Activated naive CD4-positive, alpha-beta T cell treated with anti-CD3 and anti-CD28 coated beads for 36 hours (primary cell): ENCODE measurements around the gene PCDHGA2. TPM values are rescaled to one million over a fixed set of nuclear protein-coding genes. Genes with fewer than 3 reads are reported as not detected.

ENCODE experiments used
- CTCF ChIA-PET: fragments of 350-600 bp; sonication (Branson Sonifier 250); formaldehyde crosslinking; loops from one replicate; lab custom pipeline; 2021; ENCODE audit warnings: antibody characterized with exemption; lab: Charles Lee
- DNase-seq: peaks from one replicate; pipeline ENCODE4 v3.0.0-alpha.2; 2020
- H3K27ac Mint-ChIP-seq: one replicate; pipeline ENCODE4 v1.8.0; 2021; ENCODE audit warnings: mild to moderate bottlenecking, mixed read lengths
- H3K27me3 Mint-ChIP-seq: one replicate; pipeline ENCODE4 v1.8.0; 2021; ENCODE audit warnings: low read depth, mixed read lengths
- H3K36me3 Mint-ChIP-seq: one replicate; pipeline ENCODE4 v1.8.0; 2021; ENCODE audit warnings: low read depth, mixed read lengths
- H3K4me1 Mint-ChIP-seq: one replicate; pipeline ENCODE4 v1.8.0; 2021; ENCODE audit warnings: low read depth, mixed read lengths
- H3K4me3 Mint-ChIP-seq: one replicate; pipeline ENCODE4 v1.8.0; 2021; ENCODE audit warnings: mild to moderate bottlenecking, moderate library complexity, mixed read lengths
- H3K9me3 Mint-ChIP-seq: one replicate; pipeline ENCODE4 v1.8.0; 2021; ENCODE audit warnings: mixed read lengths
- intact Hi-C: fragments of 100-400 bp; cut with micrococcal nuclease; formaldehyde crosslinking; loops from one replicate; pipeline ENCODE4 v1.15.1; 2023
- total RNA-seq, 2 experiments: library from RNA; stranded (reverse); gene quantifications; one replicate each; pipeline ENCODE4 v1.2.3, GENCODE V29; 2021

The PCDHGA2 gene
- total RNA-seq, 2 experiments from 2014 or later: not detected

- H3K4me1 Mint-ChIP-seq: no peaks in the 10 kb centered on the region
- H3K36me3 Mint-ChIP-seq: peaks cover 22% of the 10 kb centered on the region
- CTCF ChIA-PET: interaction anchor here (0.6 to 2.4 kb wide), 6 partner anchors 17 to 203 kb away, joined by 3 to 6 read pairs (median 4); partner anchors contain the start of genes PCDHB9, PCDHGA11 and PCDHGC3
- intact Hi-C loops: no loop called here
- peaks cover 74% of the 10 kb centered on the region for H3K27me3 Mint-ChIP-seq
- DNase-seq: no peak
- no peak overlapping the region for H3K4me3 Mint-ChIP-seq
- H3K27ac Mint-ChIP-seq: no peak overlapping the region
- H3K9me3 Mint-ChIP-seq: peaks cover 29% of the 10 kb centered on the region
Measured at GRCh38 chr5:141389153-141390042, 50.8 kb downstream of the PCDHGA2 start.

- H3K4me3 Mint-ChIP-seq: no peak within 1 kb of the TSS
- H3K36me3 Mint-ChIP-seq: peaks cover 19% of the 10 kb centered on the region
- peaks cover 23% of the 10 kb centered on the region for H3K9me3 Mint-ChIP-seq
- H3K27ac Mint-ChIP-seq: no peak within 1 kb of the TSS
- intact Hi-C loops: no loop called here
- peaks cover 62% of the 10 kb centered on the region for H3K27me3 Mint-ChIP-seq
- DNase-seq: no peak
- no peaks in the 10 kb centered on the region for H3K4me1 Mint-ChIP-seq
- CTCF ChIA-PET: interaction anchor here (1.1 to 2.0 kb wide), 3 partner anchors 28 to 165 kb away, joined by 3 to 6 read pairs (median 4); partner anchors contain the start of gene PCDHGA11
Measured at GRCh38 chr5:141392429-141393198, 54.1 kb downstream of the PCDHGA2 start, which contains the start of gene PCDHGA8. PCDHGA8 (plus strand) TSS chr5:141392633; CDS start chr5:141392814, 181 bp downstream.

Other genes starting within 250 kb of the PCDHGA2 start
- gene PCDHB2, start 244.1 kb upstream of the PCDHGA2 start, total RNA-seq: not detected
- gene PCDHB3, start 238.3 kb upstream of the PCDHGA2 start, total RNA-seq: not detected
- gene PCDHB4, start 216.9 kb upstream of the PCDHGA2 start, total RNA-seq: not detected
- gene PCDHB5, start 203.6 kb upstream of the PCDHGA2 start, total RNA-seq: not detected
- not detected for gene PCDHB6, start 188.7 kb upstream of the PCDHGA2 start, total RNA-seq
- gene PCDHB7, start 166.1 kb upstream of the PCDHGA2 start, total RNA-seq: not detected
- not detected for gene PCDHB8, start 161.0 kb upstream of the PCDHGA2 start, total RNA-seq
- gene PCDHB16, start 156.4 kb upstream of the PCDHGA2 start, total RNA-seq: not detected
- gene PCDHB9, start 151.6 kb upstream of the PCDHGA2 start, total RNA-seq: not detected
- gene PCDHB10, start 146.4 kb upstream of the PCDHGA2 start, total RNA-seq: not detected
- gene PCDHB11, start 139.1 kb upstream of the PCDHGA2 start, total RNA-seq: not detected
- gene PCDHB12, start 130.0 kb upstream of the PCDHGA2 start, total RNA-seq: not detected
- gene PCDHB13, start 124.8 kb upstream of the PCDHGA2 start, total RNA-seq: not detected
- gene PCDHB14, start 115.4 kb upstream of the PCDHGA2 start, total RNA-seq: not detected
- not detected for gene PCDHB15, start 93.4 kb upstream of the PCDHGA2 start, total RNA-seq
- gene SLC25A2, start 34.7 kb upstream of the PCDHGA2 start, total RNA-seq: not detected
- 10 to 100 TPM; 57.0 to 57.9 TPM for gene TAF7, start 18.0 kb upstream of the PCDHGA2 start, total RNA-seq
- gene PCDHGA1, start 8.2 kb upstream of the PCDHGA2 start, total RNA-seq: not detected
- not detected for gene PCDHGA3, start 5.1 kb downstream of the PCDHGA2 start, total RNA-seq
- not detected for gene PCDHGB1, start 11.3 kb downstream of the PCDHGA2 start, total RNA-seq
- gene PCDHGA4, start 16.3 kb downstream of the PCDHGA2 start, total RNA-seq: not detected
- not detected for gene PCDHGB2, start 21.2 kb downstream of the PCDHGA2 start, total RNA-seq
- gene PCDHGA5, start 25.4 kb downstream of the PCDHGA2 start, total RNA-seq: under 1 TPM in 1 of 2 experiments, not detected in 1; 0.05 TPM
- under 1 TPM in 1 of 2 experiments, not detected in 1; 0.07 TPM for gene PCDHGB3, start 31.5 kb downstream of the PCDHGA2 start, total RNA-seq
- under 1 TPM; 0.05 to 0.07 TPM for gene PCDHGA6, start 35.1 kb downstream of the PCDHGA2 start, total RNA-seq
- gene PCDHGA7, start 44.0 kb downstream of the PCDHGA2 start, total RNA-seq: not detected
- gene PCDHGB4, start 48.9 kb downstream of the PCDHGA2 start, total RNA-seq: not detected
- gene PCDHGA8, start 53.9 kb downstream of the PCDHGA2 start, total RNA-seq: not detected
- under 1 TPM in 1 of 2 experiments, not detected in 1; 0.12 TPM for gene PCDHGB5, start 59.2 kb downstream of the PCDHGA2 start, total RNA-seq
- under 1 TPM in 1 of 2 experiments, not detected in 1; 0.07 TPM for gene PCDHGA9, start 64.0 kb downstream of the PCDHGA2 start, total RNA-seq
- under 1 TPM in 1 of 2 experiments, not detected in 1; 0.05 TPM for gene PCDHGB6, start 69.3 kb downstream of the PCDHGA2 start, total RNA-seq
- gene PCDHGA10, start 74.2 kb downstream of the PCDHGA2 start, total RNA-seq: under 1 TPM in 1 of 2 experiments, not detected in 1; 0.05 TPM
- gene PCDHGB7, start 78.9 kb downstream of the PCDHGA2 start, total RNA-seq: not detected
- gene PCDHGA11, start 82.3 kb downstream of the PCDHGA2 start, total RNA-seq: under 1 TPM; 0.10 to 0.17 TPM
- gene PCDHGA12, start 91.7 kb downstream of the PCDHGA2 start, total RNA-seq: not detected
- under 1 TPM; 0.12 to 0.17 TPM for gene PCDHGC3, start 137.2 kb downstream of the PCDHGA2 start, total RNA-seq
- not detected for gene PCDHGC4, start 146.3 kb downstream of the PCDHGA2 start, total RNA-seq
- gene PCDHGC5, start 150.3 kb downstream of the PCDHGA2 start, total RNA-seq: not detected